HG02588 (cell line): ENCODE data around the gene POU2F3.

ENCODE experiments used
- ATAC-seq: cut with Tn5 transposase; IDR thresholded peaks from one replicate; pipeline ENCODE4 v1.9.1; 2021; ENCODE audit warnings: mild to moderate bottlenecking, moderate library complexity; ENCODE audit not compliant: unreplicated experiment

Gene POU2F3

DNA sequence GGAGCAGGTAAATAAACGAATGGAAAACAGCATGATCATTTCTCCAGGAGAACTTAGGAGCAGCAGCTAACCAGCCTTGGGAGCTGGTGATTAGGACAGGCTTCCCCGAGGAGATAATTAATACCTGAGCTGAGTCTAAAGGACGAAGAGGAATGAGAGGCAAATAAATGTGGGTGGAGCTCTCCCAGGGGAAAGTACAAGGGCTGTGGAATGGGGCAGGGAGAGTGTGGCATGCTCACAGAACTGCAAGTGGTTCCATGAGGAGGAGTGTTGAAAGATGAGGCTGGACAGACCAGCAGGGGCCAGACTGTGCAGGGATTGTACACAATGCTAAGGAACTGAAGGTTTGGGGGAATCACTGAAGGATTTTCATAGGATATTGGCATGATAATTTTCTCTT, 70.9 kb downstream of the POU2F3 start:
- no peak for ATAC-seq

- ATAC-seq: no peak
Measured at GRCh38 chr11:120314861-120315260, 74.9 kb downstream of the POU2F3 start.

DNA sequence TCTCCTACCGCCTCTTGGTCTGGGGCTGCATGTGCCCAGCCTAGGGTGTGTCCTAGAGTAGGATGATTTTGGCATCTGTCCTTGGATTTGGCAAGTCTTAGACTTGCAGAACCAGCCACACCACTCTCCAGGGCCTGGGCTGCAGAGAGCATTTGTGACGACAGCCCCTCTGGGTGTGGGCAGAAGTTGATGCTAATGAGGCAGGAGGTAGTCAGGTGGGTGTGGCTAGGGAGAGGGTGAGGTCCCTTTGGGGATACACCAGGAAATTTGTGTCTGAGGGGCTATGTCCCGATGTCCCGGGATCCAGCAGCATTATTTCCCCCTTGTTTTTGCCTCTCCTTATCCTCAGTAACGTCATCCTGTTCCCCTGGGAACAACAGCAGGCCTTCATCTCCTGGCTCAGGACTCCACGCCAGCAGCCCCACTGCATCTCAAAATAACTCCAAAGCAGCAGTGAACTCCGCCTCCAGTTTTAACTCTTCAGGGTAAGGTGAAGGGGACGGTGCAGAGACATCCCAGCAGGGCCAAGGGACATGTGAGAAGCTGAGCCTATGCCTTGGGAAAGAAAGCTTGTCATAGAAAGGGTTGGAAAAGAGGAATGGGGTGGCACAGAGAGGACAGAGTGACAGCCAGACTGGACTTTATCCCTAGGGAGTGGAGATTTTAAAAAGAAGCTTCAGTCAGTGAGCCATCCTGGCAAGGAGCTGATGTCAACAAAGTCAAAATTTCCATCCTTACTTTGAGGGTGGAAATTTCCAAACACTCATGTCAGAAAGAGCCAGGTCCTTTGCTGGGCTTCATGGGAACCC, 77.1 kb downstream of the POU2F3 start:
- no peak for ATAC-seq

DNA sequence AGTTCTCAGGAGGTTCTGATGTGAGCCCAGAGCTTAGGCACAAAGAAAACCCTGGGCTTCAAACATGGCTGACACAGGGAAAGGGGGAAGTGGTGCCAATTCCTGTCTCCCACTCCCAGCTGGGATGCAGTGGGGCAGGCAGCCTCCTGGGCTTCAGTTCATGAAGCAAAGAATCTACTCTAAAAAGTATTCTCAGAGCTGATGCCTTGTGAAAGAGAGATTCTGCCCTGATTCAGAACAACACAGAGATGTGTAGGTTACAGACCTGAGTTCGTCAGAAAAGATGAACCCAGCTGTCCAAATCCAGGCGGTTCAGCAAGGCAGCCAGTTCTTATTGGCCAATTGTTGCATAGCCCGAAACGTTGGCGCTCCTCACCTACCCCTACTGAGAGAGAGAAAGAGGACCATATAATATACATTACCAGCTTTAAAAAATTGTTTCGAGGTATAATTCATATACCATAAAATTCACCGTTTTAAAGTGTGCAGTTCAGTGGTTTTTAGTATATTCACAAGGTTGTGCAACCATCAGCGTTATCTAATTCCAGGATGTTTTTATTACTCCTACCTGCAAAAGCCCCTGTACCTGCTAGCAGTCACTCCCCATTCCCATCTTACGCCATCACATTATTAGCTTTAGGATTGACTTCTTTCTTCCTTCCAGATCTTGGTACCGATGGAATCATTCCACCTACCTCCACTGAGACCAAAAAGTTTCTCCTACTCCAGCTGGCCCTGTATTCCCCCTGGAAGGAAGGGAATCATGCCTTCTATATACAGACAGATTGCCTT, 77.9 kb downstream of the POU2F3 start:
- no peak for ATAC-seq

GRCh38 chr11:120318906-120319305, 79.0 kb downstream of the POU2F3 start:
- ATAC-seq: no peak

DNA sequence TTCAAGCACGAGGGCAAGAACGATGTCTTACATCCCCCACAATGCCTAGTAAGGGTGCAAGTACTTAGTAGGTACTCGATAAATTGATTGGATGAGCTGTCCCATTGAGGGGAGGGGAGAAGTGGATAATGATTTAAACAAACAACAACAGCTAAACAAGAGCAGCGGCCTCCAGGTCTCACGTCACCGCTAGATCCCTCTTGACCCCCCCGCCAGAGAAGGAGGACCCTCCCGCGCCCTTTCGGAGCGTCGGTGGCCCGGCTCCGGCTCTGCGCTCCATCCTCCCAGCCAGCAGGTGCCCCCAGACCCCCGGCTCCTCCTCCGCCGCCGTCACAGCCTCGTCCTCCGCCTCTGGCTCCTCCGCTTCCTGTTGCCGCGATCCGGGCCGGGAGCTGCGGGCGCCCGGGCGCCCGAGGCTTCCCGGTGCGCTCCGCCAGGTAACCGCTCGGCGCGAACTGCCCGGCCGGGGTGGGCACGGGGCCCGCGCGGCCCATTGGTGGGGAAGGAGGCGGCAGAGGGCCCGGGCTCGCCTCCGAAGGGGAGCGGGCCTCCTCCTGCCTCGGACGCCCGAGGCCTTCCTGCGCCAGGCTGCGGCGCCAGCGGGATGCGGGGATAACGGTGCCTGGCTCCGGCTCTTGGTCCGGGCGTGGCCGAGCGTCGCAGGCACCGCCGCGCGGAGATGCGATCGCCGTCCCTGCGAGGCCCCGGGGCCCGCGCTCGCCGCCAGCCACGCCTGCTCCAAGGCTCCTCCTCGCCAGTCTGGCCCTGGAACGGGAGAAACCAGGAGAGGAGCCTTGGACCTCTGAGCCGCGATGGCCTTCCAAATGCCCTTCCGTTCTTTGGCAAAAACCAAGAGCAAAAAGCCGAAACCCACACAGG, 85.2 kb downstream of the POU2F3 start, which contains the start of gene TLCD5:
Gene TLCD5 (plus strand): TSS at position 368 of the 879 bp plus-strand sequence. CDS start 2,143 bp downstream, outside the sequence.
- no peak for ATAC-seq

DNA sequence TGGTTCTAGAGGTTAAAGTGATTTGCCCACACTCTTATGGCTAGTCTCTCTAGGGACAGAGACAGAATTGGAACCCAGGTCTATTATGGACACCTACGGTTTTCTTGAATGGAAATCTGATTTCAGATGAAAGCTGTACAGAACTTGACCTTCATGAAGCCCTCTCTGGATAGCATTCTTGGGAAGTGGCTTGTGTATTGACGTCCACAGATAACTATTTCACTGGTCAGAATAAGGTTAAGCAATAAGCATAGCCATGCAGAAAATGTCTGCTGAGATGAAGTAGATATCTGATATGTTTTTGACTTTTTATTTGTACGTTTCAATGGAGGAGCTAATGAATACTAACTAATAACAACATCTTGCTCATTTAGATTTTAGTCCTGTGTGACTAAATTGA, 86.3 kb downstream of the POU2F3 start:
- no peak for ATAC-seq

GRCh38 chr11:120326845-120327281, 86.9 kb downstream of the POU2F3 start:
- ATAC-seq: no peak

- no peak for ATAC-seq
Measured at GRCh38 chr11:120327311-120327710, 87.4 kb downstream of the POU2F3 start.

GRCh38 chr11:120329556-120329955, 89.6 kb downstream of the POU2F3 start:
- no peak for ATAC-seq

DNA sequence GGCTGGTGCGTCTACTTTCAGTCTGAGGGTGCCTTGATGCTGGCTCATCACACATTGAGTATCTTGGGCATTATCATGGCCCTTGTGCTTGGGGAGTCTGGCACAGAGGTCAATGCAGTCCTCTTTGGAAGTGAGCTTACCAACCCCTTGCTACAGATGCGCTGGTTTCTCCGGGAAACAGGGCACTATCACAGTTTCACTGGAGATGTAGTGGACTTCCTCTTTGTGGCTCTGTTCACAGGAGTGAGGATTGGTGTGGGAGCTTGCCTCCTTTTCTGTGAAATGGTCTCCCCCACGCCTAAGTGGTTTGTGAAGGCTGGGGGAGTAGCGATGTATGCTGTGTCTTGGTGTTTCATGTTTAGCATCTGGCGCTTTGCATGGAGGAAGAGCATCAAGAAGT, 90.1 kb downstream of the POU2F3 start:
- ATAC-seq: no peak

GRCh38 chr11:120331301-120331996, 91.5 kb downstream of the POU2F3 start:
- no peak for ATAC-seq

GRCh38 chr11:120332822-120333716, 93.1 kb downstream of the POU2F3 start:
- ATAC-seq: no peak

- ATAC-seq: no peak
Measured at GRCh38 chr11:120333801-120334200, 93.9 kb downstream of the POU2F3 start.

DNA sequence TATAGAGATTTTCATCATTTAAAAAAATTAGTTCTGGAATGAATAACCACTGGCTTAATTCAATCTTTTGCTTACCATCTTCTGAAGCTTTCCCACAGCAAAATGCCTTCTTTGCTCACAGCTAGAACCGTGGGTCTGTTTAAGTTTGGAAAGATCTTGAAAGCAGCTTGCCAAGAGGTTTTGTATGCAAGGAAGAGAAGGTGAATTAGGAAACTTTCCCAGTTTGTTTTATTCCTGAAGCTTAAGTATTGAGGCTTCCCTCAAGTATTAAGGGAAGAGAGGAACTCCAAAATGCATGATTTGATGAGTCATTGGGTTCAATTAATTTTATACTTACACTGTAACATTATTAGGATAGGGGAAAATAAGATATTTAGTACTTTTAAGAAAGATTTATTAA, 94.4 kb downstream of the POU2F3 start:
- ATAC-seq: no peak

GRCh38 chr11:120334894-120335462, 95.0 kb downstream of the POU2F3 start:
- no peak for ATAC-seq

GRCh38 chr11:120335556-120335907, 95.6 kb downstream of the POU2F3 start:
- peak; percentile 16 for ATAC-seq

DNA sequence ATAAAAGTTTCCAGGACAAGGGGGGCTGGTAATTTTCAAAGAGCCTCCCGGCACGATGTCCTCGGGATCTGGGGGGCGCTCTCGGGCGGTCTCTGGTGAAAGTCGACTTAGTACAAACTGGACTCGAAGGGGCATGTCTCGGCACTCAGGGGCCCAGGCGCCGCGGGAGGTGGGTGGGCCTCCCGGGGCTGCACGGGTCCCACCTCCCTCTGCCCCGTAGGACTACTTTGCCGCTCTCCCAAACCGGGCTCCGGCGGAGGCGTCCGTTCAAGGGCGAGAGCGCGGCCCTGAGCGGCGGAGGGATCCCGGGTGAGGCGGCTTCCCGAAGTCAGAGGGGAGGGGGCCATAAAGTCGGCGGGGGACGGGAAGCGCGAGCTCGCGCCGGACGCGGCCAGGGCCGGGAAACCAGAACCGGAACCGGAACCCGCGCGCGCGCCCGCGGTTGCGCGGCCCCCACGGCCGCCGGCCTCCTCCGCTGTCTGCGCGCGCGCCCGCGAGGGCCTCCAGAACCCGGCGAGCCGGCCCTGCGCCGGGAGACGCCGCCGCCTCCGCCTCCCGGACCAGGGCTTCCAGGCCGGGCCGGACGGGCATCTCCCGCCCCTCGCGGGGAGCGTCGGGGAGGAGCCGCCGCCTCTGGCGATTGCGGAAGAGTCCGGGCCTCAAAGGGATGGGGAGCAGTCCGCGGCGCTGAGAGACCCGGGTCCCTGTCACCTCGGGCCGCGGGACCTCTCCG, 96.1 kb downstream of the POU2F3 start, which contains the start of gene ARHGEF12:
Gene ARHGEF12 (plus strand): TSS at position 506 of the 733 bp plus-strand sequence. CDS start 831 bp downstream, outside the sequence.
- ATAC-seq: peak; percentile 65
